NOMO-1 treated with DMSO at 0.1 percent for 48 hours (cell line): ENCODE measurements around the gene TLR6.

Experiments
- DNase-seq: peaks from one replicate; lab custom pipeline; 2025; ENCODE audit not compliant: unreplicated experiment; lab: John Stamatoyannopoulos, UW

The TLR6 gene

DNA sequence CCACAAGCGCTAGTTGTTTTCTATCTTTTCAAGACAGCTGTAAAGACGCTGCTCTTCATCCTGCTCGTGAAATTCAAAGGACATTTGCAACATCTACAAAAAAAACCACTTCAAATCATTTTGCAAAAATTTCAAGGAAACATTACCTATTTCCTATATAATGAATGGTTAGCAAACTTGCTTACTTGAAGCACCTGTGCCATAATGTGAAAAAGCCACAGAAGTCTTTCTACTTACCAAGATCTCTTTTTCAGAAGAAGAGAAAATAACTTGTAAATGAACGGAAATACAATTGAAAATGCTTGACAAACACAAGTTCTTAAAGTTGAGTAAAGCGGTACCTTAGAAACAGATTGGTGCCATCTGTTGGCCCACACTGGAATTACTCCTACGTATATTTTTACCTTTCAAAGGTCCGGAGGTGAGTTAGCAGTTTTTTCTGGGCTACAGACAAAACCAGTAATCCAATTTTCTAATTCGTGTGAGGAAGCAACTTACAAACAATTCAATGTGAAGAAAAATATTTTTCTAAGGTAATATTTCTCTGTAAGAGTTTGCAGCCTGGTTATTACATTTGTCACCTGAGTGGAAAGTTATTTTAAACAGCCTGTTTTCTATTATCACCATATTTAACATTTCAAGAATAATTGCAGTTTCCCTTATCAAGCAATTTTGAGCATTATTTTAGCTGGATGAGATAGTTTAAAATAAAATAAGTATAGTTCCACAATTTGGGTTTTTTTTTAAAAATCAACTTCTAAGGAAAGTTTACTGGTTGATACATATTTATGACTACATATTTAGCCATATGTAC is at the start of gene TLR6:
TLR6 (minus strand) TSS at position 294 of the 814 bp plus-strand sequence. CDS start 27,344 bp downstream, outside the sequence.
- peak; percentile 80 for DNase-seq

DNA sequence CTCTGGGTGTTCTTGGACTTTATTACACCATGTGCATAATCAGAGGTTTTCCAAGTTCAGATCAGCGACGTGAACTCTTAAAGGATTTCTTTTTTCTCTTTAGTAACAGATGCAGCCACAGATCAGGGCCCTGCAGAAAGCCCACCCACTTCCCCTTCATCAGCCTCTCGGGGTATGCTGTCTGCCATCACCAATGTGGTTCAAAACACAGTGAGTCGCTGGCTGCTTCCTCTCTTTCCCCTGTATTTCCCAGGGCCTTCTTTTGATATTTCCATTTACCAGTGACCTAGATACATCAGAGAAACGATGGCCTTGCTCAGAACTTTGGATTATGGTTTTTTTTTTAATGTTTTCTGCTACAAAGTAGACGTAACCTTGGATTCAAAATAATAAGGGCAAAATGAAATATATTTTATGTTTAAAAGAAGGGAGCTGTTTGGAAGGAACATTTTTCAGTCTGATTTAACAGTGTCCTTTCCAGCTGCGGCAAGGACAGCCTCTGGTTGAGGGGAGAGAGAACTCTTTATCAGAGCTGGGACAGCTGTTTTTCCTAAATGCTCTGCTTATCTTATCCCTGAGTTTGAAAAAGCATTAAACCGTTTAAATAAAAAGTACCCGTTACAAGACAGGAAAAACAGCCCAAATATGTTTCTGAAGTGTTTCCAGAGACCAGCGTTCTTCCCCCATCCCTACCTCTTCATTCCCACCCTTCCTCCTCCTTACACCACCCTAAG is 49.2 kb upstream of the TLR6 start:
- DNase-seq, result no peak

DNA sequence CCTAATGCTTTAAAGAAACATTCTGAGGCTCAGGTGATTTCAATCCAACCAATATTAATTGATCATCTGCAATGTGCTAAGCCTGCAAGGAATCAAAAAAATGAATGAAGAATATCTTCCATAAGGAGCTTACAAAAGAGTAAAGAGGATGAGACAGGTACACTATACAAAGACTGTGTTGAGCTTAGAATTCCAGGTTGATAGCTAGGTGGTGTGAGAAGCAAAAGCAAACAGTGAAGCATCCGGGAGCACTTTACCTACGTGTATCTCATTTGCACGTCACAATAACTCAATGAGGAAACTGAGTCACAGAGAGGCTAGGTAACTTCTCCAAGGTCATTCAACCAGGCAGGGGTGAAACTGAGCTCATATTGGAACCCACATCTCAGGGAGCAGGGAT is 48.1 kb upstream of the TLR6 start:
- no peak for DNase-seq

DNA sequence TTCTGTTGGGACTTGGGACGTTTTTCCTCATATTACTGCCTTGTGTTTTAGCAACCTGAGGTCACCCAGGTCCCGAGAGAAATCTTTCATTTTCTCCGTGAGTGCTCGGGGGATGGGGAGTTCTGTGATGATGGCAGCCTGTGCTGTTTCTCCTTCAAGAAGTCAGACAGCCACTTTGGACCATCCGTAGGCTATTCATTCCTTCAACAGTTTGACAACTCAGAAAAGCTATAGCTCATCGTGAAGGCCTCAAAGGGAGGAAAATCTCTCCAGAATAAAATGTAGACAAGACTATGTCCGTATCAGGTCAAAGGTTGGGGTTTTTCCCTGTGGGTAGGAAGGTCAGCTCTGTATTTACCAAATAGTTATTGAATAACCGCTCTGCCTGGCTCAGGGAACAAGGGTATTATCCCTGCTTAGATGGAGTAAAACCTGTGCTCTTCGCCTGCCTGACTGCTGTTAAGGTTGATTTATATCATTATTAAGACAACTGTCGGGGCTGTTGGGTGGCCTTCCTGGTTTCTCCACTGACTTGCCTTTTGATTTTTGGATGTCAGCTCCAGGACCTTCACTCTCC is 47.6 kb upstream of the TLR6 start:
- no peak for DNase-seq

DNA sequence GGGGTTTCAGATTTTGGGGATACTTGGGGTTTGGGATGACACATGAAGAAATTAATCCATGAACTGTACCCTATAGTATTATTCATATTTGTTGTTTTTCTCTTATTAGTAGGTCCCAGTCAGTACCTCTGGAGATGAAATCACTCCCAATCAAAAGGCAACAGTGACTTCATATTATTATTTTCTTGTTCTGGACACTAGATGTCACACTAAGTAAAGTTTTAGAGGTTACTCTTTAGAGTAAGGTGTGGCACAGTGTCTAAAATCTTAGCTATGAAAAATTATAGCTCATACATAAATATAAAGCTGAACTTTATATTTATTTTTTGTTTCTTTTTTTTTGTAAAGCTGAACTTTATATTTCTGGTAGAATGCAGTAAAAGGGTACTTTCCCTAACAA is 46.1 kb upstream of the TLR6 start:
- peak; percentile 43 for DNase-seq

GRCh38 chr4:38902221-38902620 is 45.6 kb upstream of the TLR6 start:
- no peak for DNase-seq

GRCh38 chr4:38898245-38898644 is 41.6 kb upstream of the TLR6 start:
- no peak for DNase-seq

GRCh38 chr4:38896940-38897339 is 40.3 kb upstream of the TLR6 start:
- DNase-seq, result no peak

DNA sequence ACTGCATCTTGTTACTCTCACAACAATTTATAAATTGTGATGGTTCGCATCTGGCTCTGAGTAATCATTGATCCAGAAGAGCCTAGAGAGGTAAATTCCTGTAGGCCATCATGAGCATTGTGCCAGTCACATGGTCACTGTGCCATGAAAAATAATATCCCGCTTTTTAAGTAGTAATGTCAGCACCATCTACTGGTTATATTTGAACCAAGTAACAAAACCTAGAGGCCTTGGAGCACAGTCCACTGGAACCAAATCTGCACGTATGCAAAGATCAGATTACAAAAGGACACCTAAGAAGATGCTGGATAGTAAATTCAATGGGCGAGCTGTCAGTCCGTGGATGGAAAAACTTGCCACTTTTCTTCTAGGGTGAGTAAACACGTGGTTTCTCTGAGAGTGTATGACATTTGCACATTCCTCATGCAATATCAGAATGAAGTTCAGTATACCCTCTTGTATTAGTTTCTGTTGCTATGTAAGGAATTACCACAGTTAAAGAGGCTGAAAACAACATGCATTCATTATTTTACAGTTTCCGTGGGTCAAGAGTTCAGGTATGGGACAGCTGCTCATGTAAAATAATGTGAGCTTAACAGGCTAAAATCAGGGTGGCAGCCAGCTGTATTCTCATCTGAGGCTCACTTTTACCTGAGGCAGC is 37.8 kb upstream of the TLR6 start:
- DNase-seq, result no peak

DNA sequence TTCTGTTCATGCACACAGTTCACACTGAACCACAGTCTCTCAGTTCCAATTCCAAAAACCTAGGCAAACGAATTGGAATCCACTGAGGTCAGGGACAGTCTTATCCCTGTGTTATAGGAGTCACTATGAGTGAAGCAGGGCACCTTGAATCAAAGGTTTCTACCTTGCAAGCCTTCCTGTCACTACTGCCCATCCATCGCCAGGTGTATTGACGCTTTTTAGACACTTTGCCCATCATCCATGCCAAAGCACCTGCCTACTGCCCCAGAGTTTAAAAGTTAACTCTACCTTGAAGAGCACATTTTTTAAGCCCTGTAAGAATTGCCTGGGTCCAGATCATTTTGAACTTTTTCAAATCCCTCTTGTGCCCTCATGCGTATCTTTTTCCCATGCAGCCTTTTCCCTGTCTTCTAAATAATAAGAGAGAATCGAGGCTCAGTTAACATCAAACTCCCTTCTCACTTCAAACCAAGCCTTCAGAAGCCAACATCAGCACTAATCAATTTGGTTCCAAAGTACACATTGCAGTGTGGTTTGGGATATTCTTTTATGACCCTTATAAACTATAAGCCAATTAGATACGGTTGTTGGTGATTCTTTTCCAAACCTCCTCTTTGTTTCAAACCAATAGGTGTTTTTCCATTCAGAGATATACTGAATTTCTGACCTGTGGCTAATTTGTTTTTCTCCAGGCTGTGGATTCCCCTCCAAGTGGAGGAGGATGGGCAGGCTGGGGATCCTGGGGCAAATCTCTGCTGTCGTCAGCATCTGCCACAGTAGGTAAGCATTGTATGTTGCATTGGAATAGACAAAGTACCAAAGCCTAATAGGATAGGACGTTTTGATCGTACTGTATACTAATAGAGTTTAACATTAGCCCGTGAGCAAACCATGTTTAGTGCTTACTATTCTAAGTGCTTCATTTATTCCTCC is 34.7 kb upstream of the TLR6 start:
- DNase-seq, result no peak

GRCh38 chr4:38889143-38889542 is 32.5 kb upstream of the TLR6 start:
- DNase-seq, result peak; percentile 33

DNA sequence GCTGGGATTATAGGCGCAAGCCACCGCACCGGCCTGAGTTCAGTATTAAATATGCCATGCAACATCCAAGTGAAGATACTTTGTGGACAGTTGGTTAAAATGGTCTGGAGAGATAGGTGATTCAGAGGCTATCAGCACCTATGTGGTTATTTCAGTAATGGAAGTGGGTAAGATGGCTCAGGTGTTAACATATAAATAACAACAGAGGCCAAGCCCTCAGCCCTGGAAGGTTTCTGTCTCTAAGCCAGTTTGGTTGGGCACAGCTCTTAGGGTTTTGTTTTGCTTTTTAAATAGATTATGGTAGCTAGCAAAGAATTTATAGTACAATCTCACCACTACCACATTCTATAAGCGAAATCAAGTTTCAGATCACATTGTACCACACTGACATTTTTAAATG is 27.6 kb upstream of the TLR6 start:
- DNase-seq, result no peak

DNA sequence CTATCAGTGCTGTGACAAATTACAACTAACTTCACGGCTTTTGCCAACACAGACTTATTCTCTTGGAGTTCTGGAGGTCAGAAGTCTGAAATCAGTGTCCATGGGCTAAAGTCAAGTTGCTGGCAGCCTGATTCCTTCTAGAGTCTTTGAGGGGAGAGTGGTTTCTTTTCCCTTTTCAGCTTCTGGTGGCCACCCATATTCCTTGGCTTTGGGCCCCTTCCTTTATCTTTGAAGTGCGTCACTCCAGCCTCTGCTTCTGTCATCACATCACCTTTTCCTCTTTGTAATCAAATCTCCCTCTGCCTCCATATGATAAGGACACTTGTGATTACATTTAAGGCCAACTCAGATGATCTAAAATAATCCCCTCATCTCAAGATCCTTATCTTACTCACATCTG is 20.0 kb upstream of the TLR6 start:
- DNase-seq, result no peak

DNA sequence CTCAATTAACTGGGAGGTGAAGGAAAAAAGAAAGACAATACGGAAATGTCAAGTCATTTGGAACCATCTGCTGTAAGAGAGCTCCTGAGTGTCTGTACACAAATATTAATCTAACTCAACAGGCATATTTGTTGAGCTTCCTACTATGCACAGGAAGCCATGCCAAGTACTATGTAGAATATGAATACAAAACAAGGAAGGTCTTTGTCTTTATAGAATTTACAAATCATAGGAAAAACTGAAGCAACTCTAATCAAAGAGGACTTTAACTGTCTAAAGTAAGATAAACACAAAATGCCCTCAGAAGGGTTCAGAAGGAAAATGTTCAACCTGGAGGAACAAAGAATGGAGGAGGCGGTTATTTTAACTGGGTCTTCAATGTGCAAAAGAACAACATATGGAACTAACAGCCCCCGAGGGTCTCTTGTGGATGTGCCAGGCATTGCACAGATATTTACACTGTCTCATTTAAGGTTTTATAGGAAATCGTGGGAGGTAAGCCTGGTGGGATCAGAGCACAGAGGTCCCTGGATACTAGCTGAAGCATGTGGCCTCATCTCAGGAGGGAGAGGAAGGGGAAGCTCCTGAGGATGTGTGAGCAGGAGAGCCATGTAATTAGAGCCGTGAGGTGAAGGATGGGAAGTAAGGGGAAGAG is 16.8 kb upstream of the TLR6 start:
- no peak for DNase-seq

DNA sequence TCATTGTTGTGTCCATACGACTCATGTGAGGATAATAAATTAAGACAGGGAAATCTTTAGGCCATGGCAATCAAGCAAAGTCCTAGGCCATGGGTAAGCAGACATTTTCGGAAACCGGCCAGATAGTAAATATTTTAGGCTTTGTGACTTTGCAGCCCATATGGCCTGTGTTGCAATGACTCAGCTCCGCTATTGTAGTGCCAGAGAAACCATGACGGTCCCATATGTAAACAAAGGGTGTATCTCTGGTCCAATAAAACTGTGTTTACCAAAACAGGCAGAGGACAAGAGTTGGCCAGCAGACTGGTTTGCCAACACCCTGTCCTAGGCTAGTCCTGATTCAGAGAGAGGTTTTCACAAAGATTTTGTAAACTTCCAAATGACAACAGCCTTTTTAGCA is 16.0 kb upstream of the TLR6 start:
- DNase-seq, result no peak

- DNase-seq, result no peak
Observed at GRCh38 chr4:38871593-38871992, 15.0 kb upstream of the TLR6 start.

GRCh38 chr4:38870098-38870808 is 13.6 kb upstream of the TLR6 start:
- no peak for DNase-seq

GRCh38 chr4:38869511-38869910 is 12.9 kb upstream of the TLR6 start:
- DNase-seq, result no peak
